Neural progenitor cell (in vitro differentiated cells): ENCODE measurements around the gene IL21R.

Experiments used
- EZH2 ChIP-seq: fragments of 200-600 bp; sonication (generic); IDR thresholded peaks from 2 replicates; pipeline ENCODE4 v1.6.1; 2017; ENCODE audit warnings: antibody characterized with exemption, mild to moderate bottlenecking, moderate library complexity
- TF ChIP-seq, protein P1 (sequence below): fragments of 200-600 bp; sonication (generic); IDR thresholded peaks from 2 replicates; pipeline ENCODE4 v1.5.1; 2017; ENCODE audit warnings: antibody characterized with exemption, mild to moderate bottlenecking

DNA sequence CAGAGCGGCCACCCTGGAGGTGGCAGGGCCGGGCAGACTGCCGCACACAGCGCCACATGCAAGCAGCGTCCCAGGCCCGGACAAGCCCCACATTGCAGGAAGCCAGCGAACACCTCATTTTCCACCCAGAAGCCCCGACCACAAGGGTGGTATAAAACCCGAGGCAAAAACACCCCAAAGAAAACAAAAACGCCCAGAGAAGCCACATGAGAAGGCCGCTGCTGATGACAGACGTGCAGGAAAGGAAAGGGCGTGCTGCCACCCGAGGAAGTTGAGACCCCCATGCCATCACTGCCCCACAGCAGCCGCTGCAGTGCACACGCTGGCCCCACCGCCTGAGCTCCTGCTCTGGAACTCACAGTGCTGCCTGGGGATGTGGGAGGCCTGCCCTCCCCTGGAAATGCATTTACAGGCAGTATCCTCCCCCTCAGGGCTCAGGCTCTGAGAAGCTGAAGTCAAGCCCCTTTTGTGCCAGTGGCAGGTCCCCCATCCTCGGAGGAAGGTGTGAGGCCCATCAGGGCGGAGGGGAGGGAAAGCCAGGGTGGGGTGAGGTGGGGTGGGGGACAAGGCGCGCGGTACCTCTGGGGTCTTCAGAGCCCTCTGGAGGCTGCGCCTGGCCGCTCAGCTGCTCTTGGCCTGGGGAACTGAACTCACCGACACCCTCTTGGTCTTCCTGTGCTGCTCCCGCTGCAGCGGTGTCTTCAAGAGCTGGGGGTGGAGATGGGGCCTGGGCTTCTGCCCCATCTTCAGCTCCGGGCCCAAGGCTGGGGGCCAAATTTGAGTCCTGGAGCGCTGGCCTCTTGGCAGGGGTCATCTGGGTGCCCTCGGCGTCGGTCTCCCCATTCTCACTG, 62.0 kb downstream of the IL21R start:
- TF ChIP-seq, protein P1, sequence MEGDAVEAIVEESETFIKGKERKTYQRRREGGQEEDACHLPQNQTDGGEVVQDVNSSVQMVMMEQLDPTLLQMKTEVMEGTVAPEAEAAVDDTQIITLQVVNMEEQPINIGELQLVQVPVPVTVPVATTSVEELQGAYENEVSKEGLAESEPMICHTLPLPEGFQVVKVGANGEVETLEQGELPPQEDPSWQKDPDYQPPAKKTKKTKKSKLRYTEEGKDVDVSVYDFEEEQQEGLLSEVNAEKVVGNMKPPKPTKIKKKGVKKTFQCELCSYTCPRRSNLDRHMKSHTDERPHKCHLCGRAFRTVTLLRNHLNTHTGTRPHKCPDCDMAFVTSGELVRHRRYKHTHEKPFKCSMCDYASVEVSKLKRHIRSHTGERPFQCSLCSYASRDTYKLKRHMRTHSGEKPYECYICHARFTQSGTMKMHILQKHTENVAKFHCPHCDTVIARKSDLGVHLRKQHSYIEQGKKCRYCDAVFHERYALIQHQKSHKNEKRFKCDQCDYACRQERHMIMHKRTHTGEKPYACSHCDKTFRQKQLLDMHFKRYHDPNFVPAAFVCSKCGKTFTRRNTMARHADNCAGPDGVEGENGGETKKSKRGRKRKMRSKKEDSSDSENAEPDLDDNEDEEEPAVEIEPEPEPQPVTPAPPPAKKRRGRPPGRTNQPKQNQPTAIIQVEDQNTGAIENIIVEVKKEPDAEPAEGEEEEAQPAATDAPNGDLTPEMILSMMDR: no peak
- no peak for TF ChIP-seq EZH2
